ENCODE results near the gene TM7SF3.

TM7SF3 gene

GRCh38 chr12:27000961-27001360 lies 13.2 kb downstream of the TM7SF3 start:
- ChIA-PET POLR2A (ENCODE audit: low non-redundant PET) (no interaction called here), CTCF (no interaction called here)
- H3K27ac ChIP-seq, result no peak overlapping the region
- TF ChIP-seq CTCF (conservative IDR thresholded peaks at IDR 0.05; ENCODE audit: low read depth), result no peak
- no peak for DNase-seq (ENCODE audit: low spot score)

GRCh38 chr12:26997003-26997402 lies 17.2 kb downstream of the TM7SF3 start:
- ChIA-PET CTCF (interaction anchor here (0.6 kb wide), 1 partner anchor 17 kb away, joined by 3 read pairs; the partner anchor contains the start of gene TM7SF3), POLR2A (ENCODE audit: low non-redundant PET) (no interaction called here)
- DNase-seq (ENCODE audit: low spot score), result no peak
- no peak for TF ChIP-seq CTCF (conservative IDR thresholded peaks at IDR 0.05; ENCODE audit: low read depth)
- no peak overlapping the region for H3K27ac ChIP-seq

- no peak for TF ChIP-seq CTCF (conservative IDR thresholded peaks at IDR 0.05; ENCODE audit: low read depth)
- no peak for DNase-seq (ENCODE audit: low spot score)
- no peak overlapping the region for H3K27ac ChIP-seq
- POLR2A ChIA-PET (ENCODE audit: low non-redundant PET), result no interaction called here
- CTCF ChIA-PET, result interaction anchor here (0.7 to 0.8 kb wide), 2 partner anchors 75 to 553 kb away, joined by 5 to 6 read pairs; no protein-coding TSS in a partner anchor
These were observed 18.5 kb downstream of the TM7SF3 start for GRCh38 chr12:26995706-26996105.

- CTCF ChIA-PET, result interaction anchor here (0.7 kb wide), 1 partner anchor 470 kb away, joined by 3 read pairs; no protein-coding TSS in a partner anchor
- POLR2A ChIA-PET (ENCODE audit: low non-redundant PET), result no interaction called here
These were observed 20.1 kb downstream of the TM7SF3 start for GRCh38 chr12:26994109-26994508.

GRCh38 chr12:26991826-26992225 lies 22.4 kb downstream of the TM7SF3 start:
- ChIA-PET CTCF (no interaction called here), POLR2A (ENCODE audit: low non-redundant PET) (no interaction called here)
- no peak for DNase-seq (ENCODE audit: low spot score)
- TF ChIP-seq CTCF (conservative IDR thresholded peaks at IDR 0.05; ENCODE audit: low read depth), result no peak
- no peak overlapping the region for H3K27ac ChIP-seq

More at GRCh38 chr12:26994109-26994508, 20.1 kb downstream of the TM7SF3 start:
- no peak for DNase-seq (ENCODE audit: low spot score)
- no peak overlapping the region for H3K27ac ChIP-seq
- no peak for TF ChIP-seq CTCF (conservative IDR thresholded peaks at IDR 0.05; ENCODE audit: low read depth)

- DNase-seq (ENCODE audit: low spot score), result no peak
- no peak for TF ChIP-seq CTCF (conservative IDR thresholded peaks at IDR 0.05; ENCODE audit: low read depth)
- CTCF ChIA-PET, result no interaction called here
- POLR2A ChIA-PET (ENCODE audit: low non-redundant PET), result interaction anchor here (0.6 kb wide), 1 partner anchor 1499 kb away, joined by 3 read pairs; no protein-coding TSS in a partner anchor
- H3K27ac ChIP-seq, result no peak overlapping the region
These were observed 24.3 kb downstream of the TM7SF3 start for GRCh38 chr12:26989873-26990272.

GRCh38 chr12:26988703-26989102 lies 25.5 kb downstream of the TM7SF3 start:
- DNase-seq (ENCODE audit: low spot score), result no peak
- ChIA-PET CTCF (no interaction called here), POLR2A (ENCODE audit: low non-redundant PET) (no interaction called here)
- no peak for TF ChIP-seq CTCF (conservative IDR thresholded peaks at IDR 0.05; ENCODE audit: low read depth)
- H3K27ac ChIP-seq, result no peak overlapping the region

All from RWPE1 (cell line).